Mesodermal cell (in vitro differentiated cells): ENCODE data around the gene COL4A2.

ENCODE experiments used
- H3K27ac ChIP-seq: 2 replicates; pipeline ENCODE4 v1.7.0; 2013; ENCODE audit warnings: mild to moderate bottlenecking, low read depth, low read length, moderate library complexity; ENCODE audit not compliant: severe bottlenecking
- H3K36me3 ChIP-seq: 2 replicates; pipeline ENCODE4 v1.7.1; 2013; ENCODE audit warnings: mild to moderate bottlenecking, low read length, moderate library complexity; ENCODE audit not compliant: control insufficient read depth, insufficient read depth
- H3K4me1 ChIP-seq: one replicate; pipeline ENCODE4 v1.7.1; 2013; ENCODE audit warnings: mild to moderate bottlenecking, low read length; ENCODE audit not compliant: insufficient read depth, control insufficient read depth, poor library complexity, severe bottlenecking
- H3K4me3 ChIP-seq: 2 replicates; pipeline ENCODE4 v1.7.0; 2013; ENCODE audit warnings: low read length, control low read depth, mild to moderate bottlenecking; ENCODE audit not compliant: insufficient read depth, poor library complexity, severe bottlenecking; ENCODE audit errors: extremely low read depth
- H3K9me3 ChIP-seq: 2 replicates; pipeline ENCODE4 v1.7.1; 2013; ENCODE audit warnings: mild to moderate bottlenecking, low read length, moderate library complexity; ENCODE audit not compliant: control insufficient read depth
- WGBS, 2 experiments: methylation state at CpG; one replicate each; pipeline ENCODE4 v1.1.5; 2013; ENCODE audit warnings: missing lambda C conversion rate in 2 of 2; ENCODE audit not compliant: insufficient coverage in 2 of 2; 5-methylcytosine and 5-hydroxymethylcytosine counted together

The COL4A2 gene

DNA sequence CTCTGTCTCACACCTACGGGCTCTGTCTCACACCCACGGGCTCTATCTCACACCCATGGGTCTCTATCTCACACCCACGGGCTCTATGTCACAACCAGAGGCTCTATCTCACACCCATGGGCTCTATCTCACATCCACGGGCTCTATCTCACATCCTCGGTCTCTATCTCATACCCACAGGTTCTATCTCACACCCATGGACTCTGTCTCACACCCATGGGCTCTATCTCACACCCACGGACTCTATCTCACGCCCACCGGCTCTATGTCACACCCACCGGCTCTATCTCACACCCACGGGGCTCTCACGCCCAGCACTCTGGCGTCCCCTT is 73.9 kb downstream of the COL4A2 start:
- H3K9me3 ChIP-seq: no peaks in the 10 kb centered on the region

DNA sequence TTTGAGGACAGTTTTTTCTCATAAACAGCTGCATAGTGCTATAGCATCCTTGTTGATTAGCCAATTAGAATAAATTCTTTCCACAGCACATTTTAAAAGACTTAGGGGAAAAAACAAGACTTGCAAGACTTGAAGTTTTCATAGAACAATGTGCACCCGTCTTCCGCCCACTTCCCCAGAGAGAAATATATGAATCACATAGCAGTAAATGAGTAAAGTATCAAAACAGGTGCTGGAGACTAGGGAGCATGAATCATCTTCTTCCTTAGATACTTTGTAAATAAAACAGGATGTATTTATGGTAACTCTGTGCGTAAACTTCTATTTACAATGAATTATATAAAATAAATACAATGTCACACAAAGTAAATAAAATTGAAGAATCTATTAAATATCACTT is 75.1 kb downstream of the COL4A2 start:
- Histone ChIP-seq H3K4me1 (peaks cover 16% of the 10 kb centered on the region), H3K9me3 (no peaks in the 10 kb centered on the region), H3K36me3 (peaks cover 56% of the 10 kb centered on the region), H3K27ac (no peak overlapping the region), H3K4me3 (no peak overlapping the region)
- WGBS, 2 experiments: no CpG with 5 or more reads among the region's 3 CpGs

More for the DNA sequence above, 73.9 kb downstream of the COL4A2 start:
- H3K4me3 ChIP-seq: no peak overlapping the region
- no peak overlapping the region for H3K27ac ChIP-seq
- peaks cover 18% of the 10 kb centered on the region for H3K4me1 ChIP-seq
- H3K36me3 ChIP-seq: peaks cover 59% of the 10 kb centered on the region
- 95 to 98% methylated on average over 6 to 9 of the region's 12 CpGs for WGBS, 2 experiments

DNA sequence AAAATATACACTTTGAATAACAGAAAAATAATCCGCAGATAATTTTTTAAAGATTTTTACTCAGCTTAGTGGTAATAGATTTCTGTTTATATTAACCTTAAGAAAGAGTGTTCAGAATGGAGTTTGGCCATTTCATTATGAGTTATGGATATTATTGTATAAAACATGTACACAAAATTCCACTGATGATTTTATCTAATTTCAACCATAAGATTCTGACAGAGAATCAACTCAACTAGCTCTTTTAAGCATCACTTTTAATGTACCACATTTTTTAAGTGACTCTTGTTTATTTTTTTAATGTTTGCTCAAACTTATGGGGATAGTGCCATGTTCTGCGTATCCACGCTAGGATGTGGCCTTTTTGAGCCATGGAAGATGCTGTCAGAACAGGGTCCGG is 75.7 kb downstream of the COL4A2 start:
- no peak overlapping the region for H3K4me3 ChIP-seq
- WGBS, 2 experiments: 100% methylated on average over 2 of the region's 4 CpGs; no CpG with 5 or more reads in 1 of the 2 experiments
- peaks cover 58% of the 10 kb centered on the region for H3K36me3 ChIP-seq
- H3K9me3 ChIP-seq: no peaks in the 10 kb centered on the region
- H3K27ac ChIP-seq: no peak overlapping the region
- peaks cover 22% of the 10 kb centered on the region for H3K4me1 ChIP-seq

DNA sequence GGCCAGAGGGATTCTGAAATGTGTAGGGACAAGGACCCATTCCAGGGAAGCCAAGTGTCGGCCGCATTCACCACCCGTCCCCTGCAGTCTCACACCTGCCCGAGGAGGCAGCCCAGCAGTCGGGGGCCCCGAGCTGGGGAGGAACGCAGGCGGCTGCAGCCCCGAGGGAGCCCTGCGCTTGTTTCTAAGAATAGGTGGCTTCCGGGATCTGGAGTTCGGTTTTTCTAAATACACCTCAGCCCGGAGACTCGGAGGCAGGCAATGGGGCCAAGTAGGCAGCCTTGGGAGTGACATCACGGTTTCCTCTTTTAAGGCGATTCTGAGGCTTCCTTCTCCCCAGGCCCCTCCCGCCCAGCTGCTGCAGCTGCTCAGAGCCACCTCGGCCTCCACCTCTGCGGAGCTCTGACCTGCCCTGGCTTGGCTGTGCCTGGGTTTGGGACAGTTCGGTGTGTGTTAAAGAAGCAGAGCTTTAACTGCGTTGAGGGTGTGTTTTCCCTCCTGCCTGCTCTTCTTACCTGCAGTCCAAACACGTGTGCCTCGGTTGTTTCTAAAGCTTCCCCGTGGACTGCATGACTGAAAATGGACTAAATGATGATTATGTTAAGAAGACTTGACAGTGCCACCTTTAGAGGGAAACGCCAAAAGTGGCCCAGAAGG is 80.5 kb downstream of the COL4A2 start:
- Histone ChIP-seq H3K9me3 (peaks cover 30% of the 10 kb centered on the region), H3K36me3 (peaks cover 66% of the 10 kb centered on the region), H3K27ac (peak overlapping the region; percentile 39), H3K4me1 (peaks cover 44% of the 10 kb centered on the region), H3K4me3 (no peak overlapping the region)
- WGBS, 2 experiments: 45 to 53% methylated on average over 16 to 22 of the region's 25 CpGs

DNA sequence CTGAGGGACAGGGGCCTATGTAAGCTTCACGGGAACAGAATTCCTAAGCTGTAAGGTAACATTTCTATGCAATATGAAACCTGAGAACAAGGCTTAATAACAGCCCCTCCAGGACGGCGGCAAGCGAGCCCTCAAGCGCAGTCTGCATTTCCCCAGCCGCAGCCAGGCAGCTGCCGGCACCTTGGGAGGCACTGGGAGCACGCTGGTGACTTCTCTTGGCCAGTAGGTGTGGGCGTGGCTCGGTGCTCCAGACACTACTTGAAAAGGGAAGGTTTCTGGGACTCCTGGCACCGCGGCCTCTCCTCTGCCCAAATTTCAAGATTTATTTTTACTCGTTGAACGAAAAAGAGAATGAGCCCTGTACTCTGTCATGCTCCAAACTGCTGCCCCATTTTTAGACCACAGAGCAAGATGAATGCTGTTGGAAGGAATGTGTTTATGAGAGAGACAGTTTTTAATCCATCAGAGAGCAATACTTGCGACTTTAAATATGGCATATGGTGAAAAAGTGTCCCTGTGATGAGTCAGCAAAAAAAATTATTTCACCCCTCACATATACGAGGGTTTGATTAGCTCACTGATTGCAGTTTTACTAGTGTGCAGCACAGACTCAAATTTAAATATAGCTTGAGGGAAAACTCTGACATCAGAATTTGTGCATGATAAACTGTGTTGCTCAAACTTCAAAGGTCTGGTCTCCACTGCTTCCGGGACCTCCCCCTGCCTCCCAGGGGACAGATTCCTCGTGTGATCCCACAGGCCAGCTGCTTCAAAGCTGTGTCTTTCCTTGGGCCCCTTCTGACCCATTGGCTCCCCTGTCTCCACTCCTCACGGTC is 81.2 kb downstream of the COL4A2 start:
- Histone ChIP-seq H3K27ac (peak overlapping the region; percentile 39), H3K9me3 (peaks cover 30% of the 10 kb centered on the region), H3K4me1 (peaks cover 50% of the 10 kb centered on the region), H3K36me3 (peaks cover 66% of the 10 kb centered on the region), H3K4me3 (no peak overlapping the region)
- WGBS, 2 experiments: 65 to 67% methylated on average over 15 to 17 of the region's 19 CpGs

DNA sequence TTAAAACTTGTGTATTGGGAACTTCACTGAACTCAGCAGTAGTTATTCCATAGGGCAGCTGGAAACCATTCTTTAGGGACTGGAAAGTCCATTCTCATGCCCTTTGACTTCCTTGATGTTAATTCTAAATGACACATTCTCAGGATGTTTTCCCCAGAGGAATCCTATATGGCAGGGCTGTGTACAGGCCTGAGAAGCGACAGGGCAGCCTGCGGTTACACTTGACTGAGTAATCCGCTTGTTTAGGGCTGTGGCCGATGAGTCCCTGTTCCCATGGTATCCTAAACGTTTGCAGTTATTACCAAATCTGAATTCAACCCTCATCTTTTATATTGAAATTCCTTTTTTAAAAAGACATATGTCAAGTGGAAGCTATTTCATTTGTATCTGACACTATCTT is 83.5 kb downstream of the COL4A2 start:
- 87 to 90% methylated on average over 4 of the region's 5 CpGs for WGBS, 2 experiments
- no peak overlapping the region for H3K4me3 ChIP-seq
- peaks cover 52% of the 10 kb centered on the region for H3K36me3 ChIP-seq
- peak overlapping the region; percentile 81 for H3K27ac ChIP-seq
- peaks cover 30% of the 10 kb centered on the region for H3K9me3 ChIP-seq
- H3K4me1 ChIP-seq: peaks cover 50% of the 10 kb centered on the region

DNA sequence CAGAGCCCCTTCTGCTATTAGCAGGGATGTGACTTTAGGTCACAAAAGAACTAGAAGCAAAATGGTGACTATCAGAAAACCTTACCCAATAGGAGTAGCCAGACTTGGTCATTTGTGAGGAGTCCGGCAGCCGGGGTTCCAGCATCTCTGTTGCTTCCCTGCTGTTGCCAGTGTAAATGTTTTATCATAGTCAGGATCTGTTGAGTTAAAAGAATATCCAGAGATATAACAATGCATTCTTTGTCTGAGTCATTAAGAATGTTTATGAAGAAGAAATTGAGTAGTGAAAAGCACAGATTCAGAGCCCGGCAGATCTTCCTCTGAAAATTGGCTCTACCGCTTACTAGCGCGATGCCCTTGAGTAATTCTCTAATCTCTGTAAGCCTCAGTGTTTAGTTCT is 84.2 kb downstream of the COL4A2 start:
- no peak overlapping the region for H3K4me3 ChIP-seq
- H3K9me3 ChIP-seq: peaks cover 30% of the 10 kb centered on the region
- H3K27ac ChIP-seq: peak overlapping the region; percentile 93
- 96 to 100% methylated on average over 3 to 5 of the region's 6 CpGs for WGBS, 2 experiments
- peaks cover 51% of the 10 kb centered on the region for H3K4me1 ChIP-seq
- H3K36me3 ChIP-seq: peaks cover 57% of the 10 kb centered on the region

DNA sequence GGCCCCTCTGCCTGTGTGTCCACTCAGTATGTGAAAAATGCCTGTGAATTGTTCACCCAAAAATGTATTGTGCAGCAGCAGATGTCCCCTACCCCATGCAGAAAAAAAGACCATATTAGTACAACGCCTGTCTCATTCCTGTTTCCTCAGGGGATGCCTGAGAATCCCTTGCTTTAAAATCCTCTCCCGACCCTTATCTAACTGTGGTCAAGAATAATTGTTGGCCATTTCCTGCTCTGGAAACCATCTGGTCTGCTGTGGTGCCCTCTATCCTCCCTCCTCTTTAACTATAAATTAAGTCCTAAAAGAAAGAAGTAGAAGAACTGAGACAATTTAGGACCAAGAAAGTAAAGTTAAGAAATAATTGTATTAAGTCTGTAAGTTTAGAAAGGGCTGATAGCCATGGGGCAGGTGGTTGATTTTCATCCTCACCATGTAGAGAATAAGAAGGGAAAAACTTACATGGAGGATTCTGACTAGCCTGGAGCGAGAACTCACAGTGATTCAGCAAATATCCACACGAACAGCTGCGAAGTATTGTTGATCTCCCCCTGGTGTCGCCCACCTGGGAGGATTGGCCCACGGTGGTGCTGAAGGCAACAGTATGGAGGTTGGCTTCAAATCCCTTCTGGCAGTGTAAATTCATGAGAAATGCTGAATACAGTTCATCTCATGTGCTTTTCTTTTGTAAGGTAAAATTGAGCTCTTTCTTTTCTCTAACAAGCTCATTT is 85.6 kb downstream of the COL4A2 start:
- WGBS, 2 experiments: 75 to 85% methylated on average over 4 to 7 of the region's 7 CpGs
- H3K27ac ChIP-seq: peak overlapping the region; percentile 93
- peaks cover 58% of the 10 kb centered on the region for H3K4me1 ChIP-seq
- H3K4me3 ChIP-seq: no peak overlapping the region
- peaks cover 30% of the 10 kb centered on the region for H3K9me3 ChIP-seq
- H3K36me3 ChIP-seq: peaks cover 59% of the 10 kb centered on the region

DNA sequence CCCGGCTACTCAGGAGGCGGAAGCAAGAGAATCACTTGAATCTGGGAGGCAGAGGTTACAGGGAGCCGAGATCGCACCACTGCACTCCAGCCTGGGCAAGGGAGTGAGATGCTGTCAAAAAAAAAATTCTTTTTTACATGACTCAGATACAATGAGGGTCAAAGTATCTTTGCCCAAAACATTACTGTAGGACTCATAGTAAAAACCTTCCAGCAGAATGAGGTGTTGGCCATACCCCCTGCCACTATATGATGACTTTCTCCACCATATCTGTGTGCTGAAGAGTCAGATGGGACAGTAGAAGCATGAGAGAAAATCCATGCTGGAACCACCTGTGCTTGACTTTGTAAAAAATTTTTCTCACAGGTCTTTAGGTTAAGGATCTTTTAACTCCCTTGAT is 86.7 kb downstream of the COL4A2 start:
- Histone ChIP-seq H3K4me1 (peaks cover 47% of the 10 kb centered on the region), H3K36me3 (peaks cover 52% of the 10 kb centered on the region), H3K27ac (no peak overlapping the region), H3K4me3 (no peak overlapping the region), H3K9me3 (peaks cover 29% of the 10 kb centered on the region)
- WGBS, 2 experiments: 93 to 100% methylated on average over 4 of the region's 4 CpGs

DNA sequence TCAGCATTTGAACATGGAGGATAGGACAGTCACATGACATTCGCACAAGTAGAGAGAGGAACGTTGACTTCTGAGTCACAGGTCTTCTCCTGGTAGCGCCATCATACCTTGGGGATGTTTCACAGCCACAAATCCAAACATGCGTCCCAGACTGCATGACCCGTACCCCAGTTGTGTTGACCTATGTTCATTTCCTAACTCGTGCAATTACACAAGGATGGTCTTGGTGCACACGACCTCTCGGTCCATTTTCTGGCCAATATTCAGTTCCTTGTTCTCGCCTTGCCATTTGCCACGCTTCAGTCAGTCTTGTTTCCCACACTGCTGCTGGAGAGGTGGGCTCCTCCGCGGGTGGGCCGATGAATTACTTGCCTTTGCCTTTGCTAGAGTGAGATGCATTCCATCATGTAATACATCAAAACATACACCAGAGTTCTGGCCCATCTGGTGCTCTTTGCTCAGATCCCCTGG is 87.3 kb downstream of the COL4A2 start:
- no peak overlapping the region for H3K27ac ChIP-seq
- peaks cover 45% of the 10 kb centered on the region for H3K36me3 ChIP-seq
- peaks cover 46% of the 10 kb centered on the region for H3K4me1 ChIP-seq
- peaks cover 23% of the 10 kb centered on the region for H3K9me3 ChIP-seq
- no peak overlapping the region for H3K4me3 ChIP-seq
- 99% methylated on average over 11 to 13 of the region's 13 CpGs for WGBS, 2 experiments
